Measurements from ENCODE around the gene RIC1. TPM values are rescaled to one million over a fixed set of nuclear protein-coding genes. Genes with fewer than 3 reads are reported as not detected.
"Not testable (repeated sequence)": the region's sequence is repeated elsewhere in the genome, so short reads cannot be mapped to it uniquely, and the experiment has no call there.

RIC1 gene
- polyA plus RNA-seq, 4 donors = 25.7 to 30.5 (median 29.0) TPM

- no peak for DNase-seq (ENCODE audit: low read depth in 4 of 4, low spot score in 3 of 4)
These were observed 6.9 kb upstream of the RIC1 start for GRCh38 chr9:5622016-5622415.

GRCh38 chr9:5624655-5625054 lies 4.3 kb upstream of the RIC1 start:
- DNase-seq (ENCODE audit: low read depth in 4 of 4, low spot score in 3 of 4) = no peak

GRCh38 chr9:5626727-5627634 lies 1.9 kb upstream of the RIC1 start:
- no peak for DNase-seq (ENCODE audit: low read depth in 4 of 4, low spot score in 3 of 4)

GRCh38 chr9:5627686-5628085 lies 1.2 kb upstream of the RIC1 start:
- DNase-seq (ENCODE audit: low read depth in 4 of 4, low spot score in 3 of 4) = not testable (repeated sequence)

GRCh38 chr9:5628183-5628529 lies 751 bp upstream of the RIC1 start:
- DNase-seq (ENCODE audit: low read depth in 4 of 4, low spot score in 3 of 4) = no peak

GRCh38 chr9:5629312-5630080 lies 589 bp downstream of the RIC1 start:
- peak in 3 of 4 donors; percentile 36 to 49 (median 36) for DNase-seq (ENCODE audit: low read depth in 4 of 4, low spot score in 3 of 4)

- DNase-seq (ENCODE audit: low read depth in 4 of 4, low spot score in 3 of 4) = peak in 3 of 4 donors; percentile 25 to 34 (median 31)
These were observed 1.2 kb downstream of the RIC1 start for GRCh38 chr9:5630081-5630507.

GRCh38 chr9:5631026-5631425 lies 2.1 kb downstream of the RIC1 start:
- DNase-seq (ENCODE audit: low read depth in 4 of 4, low spot score in 3 of 4) = no peak

GRCh38 chr9:5632540-5632939 lies 3.6 kb downstream of the RIC1 start:
- DNase-seq (ENCODE audit: low read depth in 4 of 4, low spot score in 3 of 4) = no peak

GRCh38 chr9:5633243-5633642 lies 4.3 kb downstream of the RIC1 start:
- DNase-seq (ENCODE audit: low read depth in 4 of 4, low spot score in 3 of 4) = no peak

GRCh38 chr9:5635390-5635789 lies 6.5 kb downstream of the RIC1 start:
- no peak for DNase-seq (ENCODE audit: low read depth in 4 of 4, low spot score in 3 of 4)

- DNase-seq (ENCODE audit: low read depth in 4 of 4, low spot score in 3 of 4) = no peak
These were observed 10.9 kb downstream of the RIC1 start for GRCh38 chr9:5639816-5640215.

- DNase-seq (ENCODE audit: low read depth in 4 of 4, low spot score in 3 of 4) = no peak
These were observed 13.3 kb downstream of the RIC1 start for GRCh38 chr9:5642170-5642569.

GRCh38 chr9:5643005-5643624 lies 14.2 kb downstream of the RIC1 start:
- no peak for DNase-seq (ENCODE audit: low read depth in 4 of 4, low spot score in 3 of 4)

- DNase-seq (ENCODE audit: low read depth in 4 of 4, low spot score in 3 of 4) = no peak
These were observed 15.6 kb downstream of the RIC1 start for GRCh38 chr9:5644501-5644900.

- no peak for DNase-seq (ENCODE audit: low read depth in 4 of 4, low spot score in 3 of 4)
These were observed 17.2 kb downstream of the RIC1 start for GRCh38 chr9:5646116-5646515.

- DNase-seq (ENCODE audit: low read depth in 4 of 4, low spot score in 3 of 4) = no peak
These were observed 21.6 kb downstream of the RIC1 start for GRCh38 chr9:5650356-5651105.

- no peak for DNase-seq (ENCODE audit: low read depth in 4 of 4, low spot score in 3 of 4)
These were observed 22.3 kb downstream of the RIC1 start for GRCh38 chr9:5651246-5651645.

GRCh38 chr9:5652821-5653220 lies 23.9 kb downstream of the RIC1 start:
- no peak for DNase-seq (ENCODE audit: low read depth in 4 of 4, low spot score in 3 of 4)

- not testable (repeated sequence) for DNase-seq (ENCODE audit: low read depth in 4 of 4, low spot score in 3 of 4)
These were observed 33.9 kb downstream of the RIC1 start for GRCh38 chr9:5662804-5663203.

GRCh38 chr9:5665059-5665458 lies 36.2 kb downstream of the RIC1 start:
- DNase-seq (ENCODE audit: low read depth in 4 of 4, low spot score in 3 of 4) = no peak
